Right lobe of liver (tissue), 6 donors: ENCODE data around the gene ARSA. TPM values are rescaled to one million over a fixed set of nuclear protein-coding genes. Genes with fewer than 3 reads are reported as not detected.
"Not testable (repeated sequence)": the region's sequence is repeated elsewhere in the genome, so short reads cannot be mapped to it uniquely, and the experiment has no call there.

Experiments
- ATAC-seq, 4 donors: fragments of 200-7000 bp; cut with Tn5 transposase; one replicate each; pipeline ENCODE4 v1.9.1; 2020; ENCODE audit warnings: mild to moderate bottlenecking in 4 of 4, moderate library complexity in 4 of 4
- DNase-seq, 3 donors: peaks; one replicate each; pipeline ENCODE4 v3.0.0-alpha.2; 2020
- H3K27ac ChIP-seq, 3 donors: fragments of 200-600 bp; one replicate each; pipeline ENCODE4 v1.8.0; 2022
- H3K27me3 ChIP-seq, 2 donors: fragments of 200-600 bp; one replicate each; pipeline ENCODE4 v1.8.0; 2022
- H3K36me3 ChIP-seq, 4 donors: fragments of 200-600 bp; sonication (generic) in 1 of 4; one replicate each; pipeline versions ENCODE4 v1.5.1 to v1.8.0; 2017 to 2022; ENCODE audit warnings: control low read depth in 1 of 4
- H3K4me1 ChIP-seq, 4 donors: fragments of 200-600 bp; sonication (generic) in 1 of 4; one replicate each; pipeline versions ENCODE4 v1.5.1 to v1.8.0; 2017 to 2022; ENCODE audit warnings: control low read depth in 1 of 4
- H3K4me3 ChIP-seq, 3 donors: fragments of 200-600 bp; one replicate each; pipeline ENCODE4 v1.8.0; 2022
- H3K9me3 ChIP-seq, 4 donors: fragments of 200-600 bp; sonication (generic) in 1 of 4; one replicate each; pipeline versions ENCODE4 v1.5.1 to v1.8.0; 2017 to 2022; ENCODE audit warnings: control low read depth in 1 of 4
- CTCF ChIP-seq, 4 donors: fragments of 200-600 bp in 3 of 4; fragments of 450-650 bp in 1 of 4; IDR thresholded peaks; one replicate each; pipeline versions ENCODE4 v1.5.1 to v1.8.0; 2016 to 2022; ENCODE audit warnings: antibody characterized with exemption in 4 of 4, mild to moderate bottlenecking in 2 of 4
- POLR2A ChIP-seq: fragments of 450-650 bp; IDR thresholded peaks from one replicate; pipeline ENCODE4 v1.6.1; 2017; ENCODE audit warnings: antibody characterized with exemption, mild to moderate bottlenecking
- WGBS: methylation state at CpG from one replicate; pipeline ENCODE4 v1.1.6; 2018; ENCODE audit warnings: low coverage, low lambda C conversion rate; ENCODE audit not compliant: insufficient coverage; ENCODE audit errors: missing lambda C conversion rate; 5-methylcytosine and 5-hydroxymethylcytosine counted together
- intact Hi-C, 2 donors: fragments of 100-400 bp; cut with DNase I; formaldehyde crosslinking; loops; one replicate each; pipeline versions ENCODE4 v1.11.2 to v1.14.1; 2022
- total RNA-seq, 6 experiments: library from RNA; depleted of rRNA in 2 of 6; stranded (reverse); fragments of >200 nt in 2 of 6; fragmentation: NEBNext Ultra II Directional in 3 of 6; extraction: Animal tissue kit (Norgen Biotek cat#: 25700) in 3 of 6; gene quantifications; one replicate each; pipeline versions ENCODE4 v1.1.0 to v1.2.4, GENCODE V29; 2016 to 2023
- donor health status: DM: no; HTN: yes; CAD: no.
- donor health status: DM: no; HTN: no; CAD: no.
- donor health status: DM: no; HTN: no; CAD: no.
- donor health status: DM: no; HTN: yes; CAD: no.
- donor health status: DM: no; HTN: yes; CAD: no.

The ARSA gene
- total RNA-seq, 6 experiments from 2014 or later: 20.8 to 47.3 (median 38.6) TPM

GRCh38 chr22:50641696-50642607 lies 14.0 kb upstream of the ARSA start:
- peak overlapping the region in 2 of 3 donors; percentile 16 to 71 for H3K27ac ChIP-seq
- ATAC-seq: peak; percentile 88 to 91 (median 90)
- peaks cover 0 to 27% (median 12%) of the 10 kb centered on the region in 4 donors for H3K4me1 ChIP-seq
- no peak for TF ChIP-seq POLR2A
- peak; percentile 40 to 56 (median 50) for TF ChIP-seq CTCF (IDR thresholded peaks at IDR 0.05)
- no peaks in the 10 kb centered on the region for H3K27me3 ChIP-seq
- intact Hi-C loops: no loop called here
- peak; percentile 74 to 90 (median 88) for DNase-seq
- H3K9me3 ChIP-seq: no peaks in the 10 kb centered on the region
- no peaks in the 10 kb centered on the region for H3K36me3 ChIP-seq
- 16% methylated on average over 9 of the region's 17 CpGs for WGBS
- peak overlapping the region in 1 of 3 donors; percentile 20 for H3K4me3 ChIP-seq

- no peak for DNase-seq
- Histone ChIP-seq H3K36me3 (no peaks in the 10 kb centered on the region), H3K27me3 (no peaks in the 10 kb centered on the region), H3K27ac (peak overlapping the region in 2 of 3 donors; percentile 16 to 71), H3K4me1 (peaks cover 0 to 27% (median 12%) of the 10 kb centered on the region in 4 donors), H3K4me3 (no peak overlapping the region), H3K9me3 (no peaks in the 10 kb centered on the region)
- peak; percentile 8 to 28 (median 18) for ATAC-seq
- whole genome bisulfite sequencing: 65% methylated on average over 5 of the region's 15 CpGs
- no peak for TF ChIP-seq POLR2A
- no peak for TF ChIP-seq CTCF (IDR thresholded peaks at IDR 0.05)
- intact Hi-C loops: no loop called here
Observed at GRCh38 chr22:50640857-50641647, 13.1 kb upstream of the ARSA start.

GRCh38 chr22:50640296-50640695 lies 12.3 kb upstream of the ARSA start:
- ATAC-seq (peak; percentile 45 to 67 (median 60)), DNase-seq (peak in 1 of 3 donors; percentile 62)
- H3K4me1 ChIP-seq: peaks cover 0 to 27% (median 12%) of the 10 kb centered on the region in 4 donors
- intact Hi-C loops, H3K9me3 ChIP-seq, H3K4me3 ChIP-seq, H3K27me3 ChIP-seq, H3K36me3 ChIP-seq: not testable (repeated sequence)
- H3K27ac ChIP-seq: peak overlapping the region in 2 of 3 donors; percentile 16 to 71
- 53% methylated on average over 7 of the region's 12 CpGs for WGBS

- Histone ChIP-seq H3K36me3 (no peaks in the 10 kb centered on the region), H3K4me1 (peaks cover 0 to 7% (median 2%) of the 10 kb centered on the region in 4 donors), H3K27ac (no peak overlapping the region), H3K4me3 (no peak overlapping the region), H3K9me3 (no peaks in the 10 kb centered on the region), H3K27me3 (no peaks in the 10 kb centered on the region)
- DNase-seq (no peak), ATAC-seq (peak in 1 of 4 donors; percentile 18)
- TF ChIP-seq CTCF (IDR thresholded peaks at IDR 0.05) (no peak), POLR2A (no peak)
- 89% methylated on average over 5 of the region's 11 CpGs for whole genome bisulfite sequencing
- intact Hi-C loops: no loop called here
Observed at GRCh38 chr22:50635591-50635990, 7.6 kb upstream of the ARSA start.
